HepG2 (cell line): ENCODE measurements around the gene GNAS. TPM values are rescaled to one million over a fixed set of nuclear protein-coding genes. Genes with fewer than 3 reads are reported as not detected.

ENCODE experiments used
- E2F1 ChIP-seq: sonication (generic); formaldehyde crosslinking; IDR thresholded peaks from 2 replicates; pipeline ENCODE4 v1.5.0; 2020; ENCODE audit warnings: missing genetic modification reagents
- HNRNPK ChIP-seq: fragments of 200-400 bp; formaldehyde crosslinking; IDR thresholded peaks from 2 replicates; pipeline ENCODE4 v1.6.1; 2018; ENCODE audit warnings: low read length, low read depth, moderate library complexity, mild to moderate bottlenecking; ENCODE audit not compliant: poor library complexity, severe bottlenecking
- KDM2A ChIP-seq: sonication (generic); formaldehyde crosslinking; IDR thresholded peaks from 2 replicates; pipeline ENCODE4 v1.4.0; 2020; ENCODE audit warnings: low read depth, missing genetic modification reagents, borderline replicate concordance
- KIAA2018 ChIP-seq: sonication (generic); formaldehyde crosslinking; IDR thresholded peaks from 2 replicates; pipeline ENCODE4 v1.5.0; 2020; ENCODE audit warnings: mild to moderate bottlenecking, missing genetic modification reagents, borderline replicate concordance
- SKI ChIP-seq: fragments of 450-650 bp; IDR thresholded peaks from one replicate; pipeline ENCODE4 v1.6.1; 2018; ENCODE audit warnings: mild to moderate bottlenecking; ENCODE audit not compliant: partially characterized antibody
- SP140L ChIP-seq: sonication (generic); formaldehyde crosslinking; IDR thresholded peaks from 2 replicates; pipeline ENCODE4 v1.4.0; 2020; ENCODE audit warnings: missing genetic modification reagents, borderline replicate concordance
- TGIF2 ChIP-seq: IDR thresholded peaks from 2 replicates; pipeline ENCODE4 v1.6.1; 2016; ENCODE audit warnings: control low read depth, missing compliant biosample characterization
- ZNF143 ChIP-seq: sonication (generic); formaldehyde crosslinking; IDR thresholded peaks from 2 replicates; pipeline ENCODE4 v1.4.0; 2020; ENCODE audit warnings: missing genetic modification reagents
- ZNF446 ChIP-seq: sonication (generic); formaldehyde crosslinking; IDR thresholded peaks from 2 replicates; pipeline ENCODE4 v1.5.0; 2020; ENCODE audit warnings: mild to moderate bottlenecking, missing genetic modification reagents
- ZNF460 ChIP-seq: sonication (generic); formaldehyde crosslinking; IDR thresholded peaks from 2 replicates; pipeline ENCODE4 v1.5.1; 2020; ENCODE audit warnings: missing genetic modification reagents, mild to moderate bottlenecking, borderline replicate concordance
- ZNF496 ChIP-seq: sonication (generic); formaldehyde crosslinking; IDR thresholded peaks from 2 replicates; pipeline ENCODE4 v1.8.1; 2023; ENCODE audit warnings: mild to moderate bottlenecking, moderate library complexity, missing genetic modification reagents; ENCODE audit not compliant: insufficient replicate concordance
- ZNF746 ChIP-seq: sonication (generic); formaldehyde crosslinking; IDR thresholded peaks from 2 replicates; pipeline ENCODE4 v1.8.0; 2022; ENCODE audit warnings: mild to moderate bottlenecking, missing genetic modification reagents
- ZSCAN31 ChIP-seq: sonication (generic); formaldehyde crosslinking; IDR thresholded peaks from 2 replicates; pipeline ENCODE4 v1.5.0; 2020; ENCODE audit warnings: low read depth, mild to moderate bottlenecking, missing genetic modification reagents
- polyA plus RNA-seq, 8 experiments: library from polyadenylated mRNA; depleted of rRNA in 3 of 8; stranded (reverse) in 7 of 8; unstranded in 1 of 8; fragments of >200 nt; fragmentation: Illumina TruSeq in 4 of 8; extraction: Trizol in 4 of 8; gene quantifications; 2 replicates each; pipeline versions ENCODE4 v1.2.1 to v1.2.3, GENCODE V29; 2011 to 2016; ENCODE audit warnings: low read depth in 4 of 8, missing spikeins in 1 of 8, mixed read lengths in 1 of 8; ENCODE audit not compliant: insufficient read depth in 1 of 8
- total RNA-seq, 5 experiments: library from RNA; depleted of rRNA; stranded (reverse); fragments of >200 nt; fragmentation: Illumina TruSeq; extraction: Trizol; gene quantifications; 2 replicates each; pipeline ENCODE4 v1.2.3, GENCODE V29; 2016; ENCODE audit warnings: low read depth in 1 of 5
- TF ChIP-seq, protein P1 (sequence below), 2 experiments: sonication (generic) in 1 of 2; formaldehyde crosslinking in 1 of 2; IDR thresholded peaks; 2 replicates each; pipeline versions ENCODE4 v1.4.0 to v1.6.1; 2018 to 2020; ENCODE audit warnings: missing genetic modification reagents in 2 of 2, borderline replicate concordance in 1 of 2, low read depth in 1 of 2, mild to moderate bottlenecking in 1 of 2, missing biosample characterization in 1 of 2
- TF ChIP-seq, protein P2 (sequence below): sonication (generic); formaldehyde crosslinking; conservative IDR thresholded peaks from 2 replicates; pipeline ENCODE4 v1.8.0; 2022; ENCODE audit warnings: missing genetic modification reagents

Gene GNAS
- total and polyA plus RNA-seq, 2 of the 13 experiments (the other 11 are each of a cell fraction or from before 2014, with no cell fraction given) = 407 to 1,008 TPM

DNA sequence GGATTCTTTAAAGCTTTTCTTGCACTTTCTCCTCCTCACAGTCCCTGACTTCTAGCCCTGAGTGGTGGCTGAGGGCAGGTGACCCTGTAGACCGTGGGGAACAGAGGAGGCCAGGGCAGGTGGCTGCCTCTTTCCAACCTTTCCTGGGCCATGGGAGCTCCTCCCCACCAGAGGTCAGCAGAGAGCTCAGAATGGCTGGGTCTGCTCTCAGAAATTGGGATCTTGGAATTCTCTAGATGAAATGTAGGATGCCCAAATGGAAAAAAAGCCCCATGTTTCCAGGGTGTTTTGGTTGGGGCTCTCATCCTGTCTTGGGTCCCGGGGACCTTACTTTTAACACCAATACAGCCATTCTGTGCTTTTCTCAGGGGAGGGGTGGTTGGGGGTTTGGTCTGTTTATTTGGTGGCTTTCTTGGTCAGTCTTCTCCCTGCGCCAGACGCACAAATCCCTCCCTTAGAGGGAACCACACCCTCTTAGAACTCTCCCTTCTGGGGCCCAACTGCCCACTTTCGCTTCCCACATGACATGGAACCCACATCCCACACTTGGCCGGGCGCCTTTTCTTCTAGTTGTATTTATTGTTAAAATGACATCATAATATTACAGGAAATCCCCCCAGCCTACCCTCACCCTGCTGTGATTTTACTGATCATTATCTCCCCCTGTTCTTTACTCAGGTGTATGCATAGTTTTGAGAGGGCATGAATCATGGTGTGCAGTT lies 17.9 kb downstream of the GNAS start (continued):
- TF ChIP-seq, protein P1, sequence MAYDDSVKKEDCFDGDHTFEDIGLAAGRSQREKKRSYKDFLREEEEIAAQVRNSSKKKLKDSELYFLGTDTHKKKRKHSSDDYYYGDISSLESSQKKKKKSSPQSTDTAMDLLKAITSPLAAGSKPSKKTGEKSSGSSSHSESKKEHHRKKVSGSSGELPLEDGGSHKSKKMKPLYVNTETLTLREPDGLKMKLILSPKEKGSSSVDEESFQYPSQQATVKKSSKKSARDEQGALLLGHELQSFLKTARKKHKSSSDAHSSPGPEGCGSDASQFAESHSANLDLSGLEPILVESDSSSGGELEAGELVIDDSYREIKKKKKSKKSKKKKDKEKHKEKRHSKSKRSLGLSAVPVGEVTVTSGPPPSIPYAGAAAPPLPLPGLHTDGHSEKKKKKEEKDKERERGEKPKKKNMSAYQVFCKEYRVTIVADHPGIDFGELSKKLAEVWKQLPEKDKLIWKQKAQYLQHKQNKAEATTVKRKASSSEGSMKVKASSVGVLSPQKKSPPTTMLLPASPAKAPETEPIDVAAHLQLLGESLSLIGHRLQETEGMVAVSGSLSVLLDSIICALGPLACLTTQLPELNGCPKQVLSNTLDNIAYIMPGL (CRISPR knock-in tag; IDR thresholded peaks at IDR 0.05; ENCODE audit: borderline replicate concordance in 1 of 2, low read depth in 1 of 2) = peak; percentile 35 to 61; a peak in 1 of 4 replicates
- no peak for TF ChIP-seq HNRNPK
- no peak for TF ChIP-seq SP140L (CRISPR knock-in tag)
- TF ChIP-seq ZSCAN31 (CRISPR knock-in tag) = no peak
- no peak for TF ChIP-seq ZNF496 (CRISPR knock-in tag)
- TF ChIP-seq, protein P2, sequence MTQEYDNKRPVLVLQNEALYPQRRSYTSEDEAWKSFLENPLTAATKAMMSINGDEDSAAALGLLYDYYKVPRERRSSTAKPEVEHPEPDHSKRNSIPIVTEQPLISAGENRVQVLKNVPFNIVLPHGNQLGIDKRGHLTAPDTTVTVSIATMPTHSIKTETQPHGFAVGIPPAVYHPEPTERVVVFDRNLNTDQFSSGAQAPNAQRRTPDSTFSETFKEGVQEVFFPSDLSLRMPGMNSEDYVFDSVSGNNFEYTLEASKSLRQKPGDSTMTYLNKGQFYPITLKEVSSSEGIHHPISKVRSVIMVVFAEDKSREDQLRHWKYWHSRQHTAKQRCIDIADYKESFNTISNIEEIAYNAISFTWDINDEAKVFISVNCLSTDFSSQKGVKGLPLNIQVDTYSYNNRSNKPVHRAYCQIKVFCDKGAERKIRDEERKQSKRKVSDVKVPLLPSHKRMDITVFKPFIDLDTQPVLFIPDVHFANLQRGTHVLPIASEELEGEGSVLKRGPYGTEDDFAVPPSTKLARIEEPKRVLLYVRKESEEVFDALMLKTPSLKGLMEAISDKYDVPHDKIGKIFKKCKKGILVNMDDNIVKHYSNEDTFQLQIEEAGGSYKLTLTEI = no peak
- TF ChIP-seq KIAA2018 (CRISPR knock-in tag) = no peak
- no peak for TF ChIP-seq ZNF143
- peak; percentile 63; the same call in 1 of the 2 replicates for TF ChIP-seq KDM2A (CRISPR knock-in tag)
- TF ChIP-seq ZNF460 (CRISPR knock-in tag) = no peak
- TF ChIP-seq ZNF746 (CRISPR knock-in tag) = 0 out of 2 replicates have a peak, but pooled peaks have one; percentile 27
- no peak for TF ChIP-seq E2F1 (CRISPR knock-in tag)
- no peak for TF ChIP-seq TGIF2 (CRISPR knock-in tag)
- no peak for TF ChIP-seq ZNF446 (CRISPR knock-in tag)
- TF ChIP-seq SKI = no peak
